KMS-11 (cell line): ENCODE data around the gene GALNTL6.

Experiments used
- H2AFZ ChIP-seq: fragments of 200-600 bp; sonication (generic); 2 replicates; pipeline ENCODE4 v1.6.1; 2016; ENCODE audit warnings: antibody characterized with exemption, mixed run types, low read depth
- H3K27ac ChIP-seq: fragments of 200-600 bp; sonication (generic); 2 replicates; pipeline ENCODE4 v1.6.1; 2016; ENCODE audit warnings: mild to moderate bottlenecking, mixed run types
- H3K27me3 ChIP-seq: fragments of 200-600 bp; sonication (generic); 2 replicates; pipeline ENCODE4 v1.6.1; 2017; ENCODE audit warnings: mild to moderate bottlenecking, low read depth, mixed run types, moderate library complexity; ENCODE audit not compliant: insufficient read depth
- H3K36me3 ChIP-seq: fragments of 200-600 bp; sonication (generic); 2 replicates; pipeline ENCODE4 v1.6.1; 2017; ENCODE audit warnings: mild to moderate bottlenecking, mixed run types; ENCODE audit not compliant: insufficient read depth
- H3K4me1 ChIP-seq: fragments of 200-600 bp; sonication (generic); 2 replicates; pipeline ENCODE4 v1.6.1; 2016; ENCODE audit warnings: mild to moderate bottlenecking, low read depth, mixed run types; ENCODE audit not compliant: poor library complexity, severe bottlenecking
- H3K4me2 ChIP-seq: fragments of 200-600 bp; sonication (generic); 2 replicates; pipeline ENCODE4 v1.7.0; 2016; ENCODE audit warnings: mild to moderate bottlenecking, mixed run types
- H3K4me3 ChIP-seq: fragments of 200-600 bp; sonication (generic); IDR thresholded peaks from 2 replicates; pipeline ENCODE4 v1.6.1; 2017; ENCODE audit warnings: low read depth, low read length, mixed read lengths; ENCODE audit not compliant: insufficient read depth
- H3K79me2 ChIP-seq: fragments of 200-600 bp; sonication (generic); 2 replicates; pipeline ENCODE4 v1.6.1; 2016; ENCODE audit warnings: low read depth, mixed run types; ENCODE audit not compliant: insufficient read depth
- H3K9ac ChIP-seq: fragments of 200-600 bp; sonication (generic); 2 replicates; pipeline ENCODE4 v1.6.1; 2016; ENCODE audit warnings: mild to moderate bottlenecking, mixed run types
- H4K20me1 ChIP-seq: fragments of 200-600 bp; sonication (generic); 2 replicates; pipeline ENCODE4 v1.6.1; 2016; ENCODE audit warnings: mild to moderate bottlenecking, mixed run types; ENCODE audit not compliant: insufficient read depth
- TF ChIP-seq, protein P1 (sequence below): fragments of 200-600 bp; sonication (generic); conservative IDR thresholded peaks from 2 replicates; pipeline ENCODE4 v1.6.1; 2017; ENCODE audit warnings: low read depth, mild to moderate bottlenecking, antibody characterized with exemption, low read length, moderate library complexity, mixed read lengths

The GALNTL6 gene

DNA sequence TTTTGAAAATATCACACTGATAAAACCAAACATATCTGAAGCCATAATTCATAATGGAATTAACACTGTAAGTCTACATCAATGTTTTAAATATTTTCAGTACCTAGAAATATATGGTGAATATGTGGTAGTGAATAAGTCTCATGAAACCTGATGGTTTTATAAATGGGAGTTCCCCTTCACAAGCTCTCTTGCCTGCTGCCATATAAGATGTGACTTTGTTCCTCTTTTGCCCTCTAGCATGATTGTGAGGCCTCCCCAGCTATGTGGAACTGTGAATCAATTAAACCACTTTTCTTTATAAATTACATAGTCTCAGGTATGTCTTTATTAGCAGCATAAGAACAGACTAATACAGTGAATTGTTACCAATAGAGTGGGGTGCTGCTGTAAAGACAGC is 818.6 kb downstream of the GALNTL6 start:
- no peaks in the 10 kb centered on the region for H3K36me3 ChIP-seq
- no peak overlapping the region for H3K4me3 ChIP-seq
- no peak overlapping the region for H3K9ac ChIP-seq
- no peak overlapping the region for H3K27ac ChIP-seq
- no peaks in the 10 kb centered on the region for H4K20me1 ChIP-seq
- no peak overlapping the region for H3K4me2 ChIP-seq
- H3K79me2 ChIP-seq: no peaks in the 10 kb centered on the region
- no peaks in the 10 kb centered on the region for H3K4me1 ChIP-seq
- H3K27me3 ChIP-seq: no peaks in the 10 kb centered on the region
- no peak overlapping the region for H2AFZ ChIP-seq
- TF ChIP-seq, protein P1, sequence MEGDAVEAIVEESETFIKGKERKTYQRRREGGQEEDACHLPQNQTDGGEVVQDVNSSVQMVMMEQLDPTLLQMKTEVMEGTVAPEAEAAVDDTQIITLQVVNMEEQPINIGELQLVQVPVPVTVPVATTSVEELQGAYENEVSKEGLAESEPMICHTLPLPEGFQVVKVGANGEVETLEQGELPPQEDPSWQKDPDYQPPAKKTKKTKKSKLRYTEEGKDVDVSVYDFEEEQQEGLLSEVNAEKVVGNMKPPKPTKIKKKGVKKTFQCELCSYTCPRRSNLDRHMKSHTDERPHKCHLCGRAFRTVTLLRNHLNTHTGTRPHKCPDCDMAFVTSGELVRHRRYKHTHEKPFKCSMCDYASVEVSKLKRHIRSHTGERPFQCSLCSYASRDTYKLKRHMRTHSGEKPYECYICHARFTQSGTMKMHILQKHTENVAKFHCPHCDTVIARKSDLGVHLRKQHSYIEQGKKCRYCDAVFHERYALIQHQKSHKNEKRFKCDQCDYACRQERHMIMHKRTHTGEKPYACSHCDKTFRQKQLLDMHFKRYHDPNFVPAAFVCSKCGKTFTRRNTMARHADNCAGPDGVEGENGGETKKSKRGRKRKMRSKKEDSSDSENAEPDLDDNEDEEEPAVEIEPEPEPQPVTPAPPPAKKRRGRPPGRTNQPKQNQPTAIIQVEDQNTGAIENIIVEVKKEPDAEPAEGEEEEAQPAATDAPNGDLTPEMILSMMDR: no peak

DNA sequence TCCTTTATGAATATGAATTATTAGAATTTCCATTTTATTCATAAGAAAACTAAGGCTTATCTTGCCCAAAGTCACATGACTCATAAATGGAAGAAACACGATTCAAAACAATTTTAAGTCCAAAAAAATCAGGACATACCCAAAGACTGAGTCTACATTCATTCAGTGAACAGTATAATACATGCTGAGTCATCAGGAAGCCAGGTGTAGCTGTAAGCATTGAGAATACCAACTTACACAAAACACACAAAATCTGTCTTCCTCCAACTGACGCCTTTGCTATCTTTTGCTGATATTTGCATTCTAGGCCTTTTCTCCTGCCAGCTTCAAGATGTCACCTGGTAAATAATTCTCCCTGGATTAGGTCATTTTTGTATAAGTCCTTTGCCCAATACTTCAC is 835.3 kb downstream of the GALNTL6 start:
- H3K36me3 ChIP-seq: no peaks in the 10 kb centered on the region
- no peak overlapping the region for H2AFZ ChIP-seq
- no peaks in the 10 kb centered on the region for H3K79me2 ChIP-seq
- H3K27me3 ChIP-seq: no peaks in the 10 kb centered on the region
- H3K27ac ChIP-seq: no peak overlapping the region
- no peak overlapping the region for H3K4me2 ChIP-seq
- H4K20me1 ChIP-seq: no peaks in the 10 kb centered on the region
- no peak overlapping the region for H3K4me3 ChIP-seq
- TF ChIP-seq, protein P1: no peak
- H3K9ac ChIP-seq: no peak overlapping the region
- H3K4me1 ChIP-seq: no peaks in the 10 kb centered on the region

- H3K4me3 ChIP-seq: no peak overlapping the region
- H2AFZ ChIP-seq: no peak overlapping the region
- no peak overlapping the region for H3K9ac ChIP-seq
- no peak overlapping the region for H3K4me2 ChIP-seq
- TF ChIP-seq, protein P1: no peak
- H3K79me2 ChIP-seq: no peaks in the 10 kb centered on the region
- H4K20me1 ChIP-seq: no peaks in the 10 kb centered on the region
- H3K36me3 ChIP-seq: no peaks in the 10 kb centered on the region
- no peaks in the 10 kb centered on the region for H3K4me1 ChIP-seq
- H3K27ac ChIP-seq: no peak overlapping the region
- no peaks in the 10 kb centered on the region for H3K27me3 ChIP-seq
These were observed 835.9 kb downstream of the GALNTL6 start for GRCh38 chr4:172649143-172649542.

DNA sequence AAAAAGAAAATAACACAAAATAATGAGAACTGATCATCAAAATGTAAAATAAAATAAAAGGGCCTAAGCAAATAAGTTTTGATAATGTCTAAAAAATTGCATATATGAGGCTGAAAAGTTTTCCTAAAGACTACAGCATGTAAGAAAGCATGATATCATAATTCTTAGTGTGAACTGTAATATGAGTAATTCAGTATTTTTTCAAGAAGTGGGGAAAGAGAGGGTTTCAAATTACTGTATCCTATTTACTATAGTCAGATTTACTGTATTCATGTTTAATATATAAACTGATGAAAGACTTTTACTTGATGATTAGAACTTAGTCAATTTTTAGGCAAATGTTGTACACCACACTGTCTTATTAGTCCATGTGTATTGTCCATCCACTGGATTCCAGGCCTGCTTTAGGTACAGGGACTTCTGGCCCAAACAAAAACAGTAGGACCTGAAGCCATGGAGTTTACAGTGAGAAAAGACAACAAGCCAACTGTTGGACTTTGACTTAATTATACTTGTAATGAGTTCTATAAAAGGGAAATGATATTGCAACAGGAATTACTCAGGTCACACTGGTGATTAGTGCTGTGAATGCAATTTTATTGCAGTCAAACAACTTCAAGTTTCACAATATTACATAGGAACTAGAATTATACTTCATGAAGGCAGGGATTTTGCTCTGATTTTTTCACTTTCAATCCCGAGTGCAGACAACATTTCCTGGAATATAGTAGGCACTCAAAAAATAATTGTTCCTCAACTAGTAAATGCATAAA is 837.7 kb downstream of the GALNTL6 start:
- Histone ChIP-seq H3K9ac (no peak overlapping the region), H3K4me3 (no peak overlapping the region), H2AFZ (no peak overlapping the region), H4K20me1 (no peaks in the 10 kb centered on the region), H3K27me3 (no peaks in the 10 kb centered on the region), H3K4me2 (no peak overlapping the region), H3K27ac (no peak overlapping the region), H3K36me3 (no peaks in the 10 kb centered on the region), H3K4me1 (no peaks in the 10 kb centered on the region), H3K79me2 (no peaks in the 10 kb centered on the region)
- TF ChIP-seq, protein P1: no peak
